Aortic smooth muscle cell (primary cell): Measurements from ENCODE around the gene GJD4. TPM values are rescaled to one million over a fixed set of nuclear protein-coding genes. Genes with fewer than 3 reads are reported as not detected.

Experiments used
- total RNA-seq: library from RNA; depleted of rRNA; stranded (reverse); fragments of >200 nt; gene quantifications from 2 replicates; pipeline ENCODE4 v1.2.3, GENCODE V29; 2014

The GJD4 gene
- total RNA-seq: not detected in 2 replicates

GRCh38 chr10:35605191-35605590, at the start of gene GJD4:
Gene GJD4 (plus strand): TSS chr10:35605341. CDS start chr10:35605568, 227 bp downstream.

GRCh38 chr10:35642035-35642792, 37.1 kb downstream of the GJD4 start, which contains the start of gene FZD8:
Gene FZD8 (minus strand): TSS chr10:35642296. CDS start chr10:35641429, 867 bp downstream.

Other genes starting within 250 kb of the GJD4 start
- 8.6 and 23.1 TPM in 2 replicates for gene FZD8, start 37.0 kb downstream of the GJD4 start, total RNA-seq